A673 (cell line): ENCODE results near the gene TTC39A. TPM values are rescaled to one million over a fixed set of nuclear protein-coding genes. Genes with fewer than 3 reads are reported as not detected.

Experiments used
- BruUV-seq: library from RNA; stranded (reverse); fragments of 400-500 nt; replicated peaks from 2 replicates; lab custom pipeline; 2021; lab: Mats Ljungman, UMichigan
- CTCF ChIA-PET: fragments of 300-600 bp; sonication (Branson Sonifier 250); formaldehyde crosslinking; loops from one replicate; lab custom pipeline; 2022; ENCODE audit warnings: antibody characterized with exemption; lab: Charles Lee
- POLR2A ChIA-PET: fragments of 300-600 bp; sonication (Branson Sonifier 250); formaldehyde crosslinking; loops from one replicate; lab custom pipeline; 2022; ENCODE audit warnings: antibody characterized with exemption; ENCODE audit not compliant: low non-redundant PET; lab: Charles Lee
- DNase-seq: peaks from one replicate; pipeline ENCODE4 v3.0.0-alpha.2; 2015; ENCODE audit warnings: low spot score
- H3K27ac ChIP-seq: fragments of 200-600 bp; sonication (generic); 2 replicates; pipeline ENCODE4 v1.5.1; 2016; ENCODE audit warnings: mixed run types, low read depth, mild to moderate bottlenecking, mixed read lengths, antibody characterized with exemption, low read length; ENCODE audit not compliant: poor library complexity, severe bottlenecking
- H3K27me3 ChIP-seq: fragments of 200-600 bp; sonication (generic); replicated peaks from 2 replicates; pipeline ENCODE4 v1.6.1; 2017; ENCODE audit warnings: mixed run types, low read depth, mild to moderate bottlenecking, mixed read lengths, antibody characterized with exemption, low read length; ENCODE audit not compliant: insufficient read depth, poor library complexity
- H3K36me3 ChIP-seq: fragments of 200-600 bp; sonication (generic); 2 replicates; pipeline ENCODE4 v1.6.1; 2016; ENCODE audit warnings: mixed run types, mild to moderate bottlenecking, mixed read lengths, antibody characterized with exemption, low read length; ENCODE audit not compliant: insufficient read depth, poor library complexity, severe bottlenecking
- H3K4me1 ChIP-seq: fragments of 200-600 bp; sonication (generic); 2 replicates; pipeline ENCODE4 v1.6.1; 2017; ENCODE audit warnings: mixed run types, mild to moderate bottlenecking, mixed read lengths, antibody characterized with exemption, low read length; ENCODE audit not compliant: insufficient read depth, poor library complexity, severe bottlenecking
- H3K4me3 ChIP-seq: fragments of 200-600 bp; sonication (generic); 2 replicates; pipeline ENCODE4 v1.5.1; 2016; ENCODE audit warnings: low read depth, mixed run types, mild to moderate bottlenecking, mixed read lengths, low read length; ENCODE audit not compliant: poor library complexity, severe bottlenecking
- H3K9me3 ChIP-seq: fragments of 200-600 bp; sonication (generic); 2 replicates; pipeline ENCODE4 v1.6.1; 2016; ENCODE audit warnings: mixed run types, low read depth, mild to moderate bottlenecking, mixed read lengths, antibody characterized with exemption, low read length; ENCODE audit not compliant: poor library complexity, severe bottlenecking
- CTCF ChIP-seq: fragments of 300-800, 200-600 bp; sonication (generic); conservative IDR thresholded peaks from 2 replicates; pipeline ENCODE4 v1.5.1; 2017; ENCODE audit warnings: low read depth, mild to moderate bottlenecking, antibody characterized with exemption, low read length, moderate library complexity, mixed read lengths
- EZH2 ChIP-seq: fragments of 200-600 bp; sonication (generic); IDR thresholded peaks from 2 replicates; pipeline ENCODE4 v1.6.1; 2017; ENCODE audit warnings: borderline replicate concordance, low read depth, mild to moderate bottlenecking, mixed read lengths, antibody characterized with exemption, low read length; ENCODE audit not compliant: poor library complexity, severe bottlenecking
- intact Hi-C: fragments of 100-400 bp; cut with micrococcal nuclease; formaldehyde crosslinking; loops from one replicate; pipeline ENCODE4 v1.10.0; 2022; ENCODE audit not compliant: unreplicated experiment
- total RNA-seq: library from RNA; stranded (reverse); gene quantifications from 2 replicates; pipeline ENCODE4 v1.2.3, GENCODE V29; 2021

The TTC39A gene
- total RNA-seq, 1 experiment from 2014 or later = 3.1 TPM

GRCh38 chr1:51327386-51327785 is 3.0 kb downstream of the TTC39A start:
- DNase-seq = no peak
- Histone ChIP-seq H3K36me3 (no peaks in the 10 kb centered on the region), H3K4me3 (no peak overlapping the region), H3K4me1 (peaks cover 17% of the 10 kb centered on the region), H3K9me3 (no peaks in the 10 kb centered on the region), H3K27ac (no peak overlapping the region), H3K27me3 (no peaks in the 10 kb centered on the region)
- ChIA-PET POLR2A (interaction anchor here (0.7 kb wide), 1 partner anchor 729 kb away, joined by 3 read pairs; the partner anchor contains the start of gene BTF3L4), CTCF (interaction anchor here (0.7 kb wide), 1 partner anchor 624 kb away, joined by 3 read pairs; no protein-coding TSS in a partner anchor)
- intact Hi-C loops = no loop called here
- no TSS peak for BruUV-seq
- TF ChIP-seq EZH2 (no peak), CTCF (no peak)

GRCh38 chr1:51326839-51327238 is 3.5 kb downstream of the TTC39A start:
- H3K4me3 ChIP-seq = no peak overlapping the region
- TF ChIP-seq EZH2 (no peak), CTCF (no peak)
- DNase-seq = no peak
- H3K9me3 ChIP-seq = no peaks in the 10 kb centered on the region
- no peaks in the 10 kb centered on the region for H3K27me3 ChIP-seq
- CTCF ChIA-PET = no interaction called here
- BruUV-seq = no TSS peak
- POLR2A ChIA-PET = no interaction called here
- intact Hi-C loops = no loop called here
- H3K4me1 ChIP-seq = peaks cover 17% of the 10 kb centered on the region
- H3K27ac ChIP-seq = no peak overlapping the region
- H3K36me3 ChIP-seq = no peaks in the 10 kb centered on the region

- no peak overlapping the region for H3K27ac ChIP-seq
- H3K27me3 ChIP-seq = no peaks in the 10 kb centered on the region
- intact Hi-C loops = no loop called here
- no peak for TF ChIP-seq CTCF
- no peak for TF ChIP-seq EZH2
- no peak overlapping the region for H3K4me3 ChIP-seq
- ChIA-PET CTCF (no interaction called here), POLR2A (no interaction called here)
- peaks cover 10% of the 10 kb centered on the region for H3K4me1 ChIP-seq
- BruUV-seq = no TSS peak
- H3K9me3 ChIP-seq = no peaks in the 10 kb centered on the region
- DNase-seq = no peak
- no peaks in the 10 kb centered on the region for H3K36me3 ChIP-seq
These were observed 4.2 kb downstream of the TTC39A start for GRCh38 chr1:51325878-51326755.
